Gastrocnemius medialis (tissue), 4 donors: ENCODE measurements around the gene RELL1. TPM values are rescaled to one million over a fixed set of nuclear protein-coding genes. Genes with fewer than 3 reads are reported as not detected.

Source experiments
- ATAC-seq, 2 donors: fragments of 150-250 bp; one replicate each; pipeline ENCODE4 v1.9.1; 2016
- DNase-seq, 2 donors: peaks; one replicate each; pipeline ENCODE4 v3.0.0-alpha.2; 2019
- H3K27ac ChIP-seq, 4 donors: fragments of 200-600 bp; sonication (generic); 1 replicate in 1 of 4; 2 replicates in 3 of 4; pipeline ENCODE4 v1.5.1; 2016 to 2018; ENCODE audit warnings: mild to moderate bottlenecking in 2 of 4, moderate library complexity in 1 of 4
- H3K27me3 ChIP-seq, 3 donors: fragments of 200-600 bp; sonication (generic) in 2 of 3; 1 replicate in 1 of 3; 2 replicates in 2 of 3; pipeline versions ENCODE4 v1.5.1 to v1.6.0; 2016 to 2019; ENCODE audit warnings: mild to moderate bottlenecking in 1 of 3, moderate library complexity in 1 of 3
- H3K36me3 ChIP-seq, 2 donors: fragments of 200-600 bp; sonication (generic) in 1 of 2; one replicate each; pipeline ENCODE4 v1.5.1; 2017 to 2018
- H3K4me1 ChIP-seq, 2 donors: fragments of 200-600 bp; sonication (generic) in 1 of 2; one replicate each; pipeline ENCODE4 v1.5.1; 2016 to 2017; ENCODE audit warnings: mild to moderate bottlenecking in 2 of 2
- H3K4me3 ChIP-seq, 4 donors: fragments of 200-600 bp; sonication (generic) in 3 of 4; 1 replicate in 1 of 4; 2 replicates in 3 of 4; pipeline ENCODE4 v1.5.1; 2016 to 2019; ENCODE audit warnings: mild to moderate bottlenecking in 2 of 4
- H3K9me3 ChIP-seq, 3 donors: fragments of 200-600 bp; sonication (generic) in 2 of 3; 1 replicate in 1 of 3; 2 replicates in 2 of 3; pipeline ENCODE4 v1.5.1; 2016 to 2019
- POLR2A ChIP-seq, 2 donors: fragments of 450-650 bp; IDR thresholded peaks; one replicate each; pipeline ENCODE4 v1.6.1; 2017; ENCODE audit warnings: antibody characterized with exemption in 2 of 2, mild to moderate bottlenecking in 2 of 2, moderate library complexity in 2 of 2
- in situ Hi-C, 4 donors: fragments of 200-750 bp; cut with MboI; loops; one replicate each; pipeline versions ENCODE4 v1.15.0 to v1.8.0; 2017; ENCODE audit warnings: low sequenced_read_pairs in 4 of 4
- intact Hi-C: fragments of 100-400 bp; cut with DNase I; formaldehyde crosslinking; loops from one replicate; pipeline ENCODE4 v1.15.1; 2023; ENCODE audit warnings: low total_unique reads
- total RNA-seq, 4 donors: library from RNA; depleted of rRNA; stranded (reverse); fragments of >200 nt; gene quantifications; one replicate each; pipeline versions ENCODE4 v1.1.0 to v1.2.3, GENCODE V29; 2016
- TF ChIP-seq, protein P1 (sequence below), 5 experiments: fragments of 450-650 bp in 3 of 5; fragments of 200-600 bp in 2 of 5; sonication (generic) in 2 of 5; IDR thresholded peaks in 4 of 5; conservative IDR thresholded peaks in 1 of 5; 1 replicate in 4 of 5; 2 replicates in 1 of 5; pipeline ENCODE4 v1.5.1; 2016 to 2019; ENCODE audit warnings: antibody characterized with exemption in 5 of 5, mild to moderate bottlenecking in 3 of 5, moderate library complexity in 3 of 5

The RELL1 gene
- total RNA-seq, 4 donors from 2014 or later, result 13.7 to 36.3 (median 27.8) TPM

- ATAC-seq, result peak; percentile 97 to 98
Measured at GRCh38 chr4:37715889-37716402, 29.8 kb upstream of the RELL1 start.

DNA sequence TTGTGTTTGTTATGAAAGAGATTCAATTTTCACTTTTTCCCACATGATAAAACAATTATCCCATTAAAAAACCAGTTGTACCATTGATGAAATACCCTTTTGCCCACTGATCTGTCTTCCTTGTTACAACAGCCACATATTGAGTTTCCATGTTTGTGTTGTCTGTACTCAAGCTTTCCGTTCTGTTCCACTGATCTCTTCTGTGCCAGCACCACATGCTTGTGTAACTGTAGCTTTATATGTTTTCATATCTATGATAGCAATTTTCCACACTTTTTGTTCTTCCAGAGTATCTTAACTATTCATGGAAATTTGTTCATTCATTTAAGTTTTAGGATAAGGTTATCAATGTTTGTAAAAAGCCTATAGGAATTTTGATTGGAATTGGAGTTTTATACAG, 24.3 kb upstream of the RELL1 start:
- in situ Hi-C loops, result no loop called here
- ATAC-seq, result no peak
- intact Hi-C loops, result no loop called here

More at GRCh38 chr4:37715889-37716402, 29.8 kb upstream of the RELL1 start:
- H3K27ac ChIP-seq, result peak overlapping the region; percentile 68 to 83 (median 80)
- no peaks in the 10 kb centered on the region for H3K36me3 ChIP-seq
- peaks cover 10 to 13% of the 10 kb centered on the region in 2 donors for H3K4me1 ChIP-seq
- H3K27me3 ChIP-seq, result no peaks in the 10 kb centered on the region
- no peak overlapping the region for H3K4me3 ChIP-seq
- DNase-seq, result peak; percentile 83 to 89
- TF ChIP-seq POLR2A (IDR thresholded peaks at IDR 0.05), result peak in 1 of 2 donors; percentile 29
- TF ChIP-seq, protein P1, sequence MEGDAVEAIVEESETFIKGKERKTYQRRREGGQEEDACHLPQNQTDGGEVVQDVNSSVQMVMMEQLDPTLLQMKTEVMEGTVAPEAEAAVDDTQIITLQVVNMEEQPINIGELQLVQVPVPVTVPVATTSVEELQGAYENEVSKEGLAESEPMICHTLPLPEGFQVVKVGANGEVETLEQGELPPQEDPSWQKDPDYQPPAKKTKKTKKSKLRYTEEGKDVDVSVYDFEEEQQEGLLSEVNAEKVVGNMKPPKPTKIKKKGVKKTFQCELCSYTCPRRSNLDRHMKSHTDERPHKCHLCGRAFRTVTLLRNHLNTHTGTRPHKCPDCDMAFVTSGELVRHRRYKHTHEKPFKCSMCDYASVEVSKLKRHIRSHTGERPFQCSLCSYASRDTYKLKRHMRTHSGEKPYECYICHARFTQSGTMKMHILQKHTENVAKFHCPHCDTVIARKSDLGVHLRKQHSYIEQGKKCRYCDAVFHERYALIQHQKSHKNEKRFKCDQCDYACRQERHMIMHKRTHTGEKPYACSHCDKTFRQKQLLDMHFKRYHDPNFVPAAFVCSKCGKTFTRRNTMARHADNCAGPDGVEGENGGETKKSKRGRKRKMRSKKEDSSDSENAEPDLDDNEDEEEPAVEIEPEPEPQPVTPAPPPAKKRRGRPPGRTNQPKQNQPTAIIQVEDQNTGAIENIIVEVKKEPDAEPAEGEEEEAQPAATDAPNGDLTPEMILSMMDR (IDR thresholded peaks at IDR 0.05 in 4 of 5, conservative IDR thresholded peaks at IDR 0.05 in 1 of 5), result no peak
- in situ Hi-C loops, result no loop called here
- no peaks in the 10 kb centered on the region for H3K9me3 ChIP-seq
- intact Hi-C loops, result loop anchor here (1.0 to 5.0 kb wide), 5 partner anchors 30 to 219 kb away; partner anchors contain the start of gene RELL1

GRCh38 chr4:37706032-37706431, 19.9 kb upstream of the RELL1 start:
- H3K9me3 ChIP-seq, result no peaks in the 10 kb centered on the region
- DNase-seq (no peak), ATAC-seq (no peak)
- H3K27ac ChIP-seq, result no peak overlapping the region
- H3K4me3 ChIP-seq, result no peak overlapping the region
- no peaks in the 10 kb centered on the region for H3K36me3 ChIP-seq
- H3K27me3 ChIP-seq, result no peaks in the 10 kb centered on the region
- in situ Hi-C loops, result no loop called here
- intact Hi-C loops, result no loop called here
- no peaks in the 10 kb centered on the region for H3K4me1 ChIP-seq
- no peak for TF ChIP-seq POLR2A (IDR thresholded peaks at IDR 0.05)
- TF ChIP-seq, protein P1 (IDR thresholded peaks at IDR 0.05 in 4 of 5, conservative IDR thresholded peaks at IDR 0.05 in 1 of 5), result no peak

More for the DNA sequence above, 24.3 kb upstream of the RELL1 start:
- H3K36me3 ChIP-seq, result no peaks in the 10 kb centered on the region
- peaks cover 2 to 3% of the 10 kb centered on the region in 2 donors for H3K4me1 ChIP-seq
- no peaks in the 10 kb centered on the region for H3K27me3 ChIP-seq
- H3K27ac ChIP-seq, result no peak overlapping the region
- no peaks in the 10 kb centered on the region for H3K9me3 ChIP-seq
- TF ChIP-seq, protein P1 (IDR thresholded peaks at IDR 0.05 in 4 of 5, conservative IDR thresholded peaks at IDR 0.05 in 1 of 5), result no peak
- no peak for TF ChIP-seq POLR2A (IDR thresholded peaks at IDR 0.05)
- no peak for DNase-seq
- no peak overlapping the region for H3K4me3 ChIP-seq

- no peaks in the 10 kb centered on the region for H3K27me3 ChIP-seq
- H3K27ac ChIP-seq, result no peak overlapping the region
- intact Hi-C loops (no loop called here), in situ Hi-C loops (no loop called here)
- DNase-seq (no peak), ATAC-seq (no peak)
- TF ChIP-seq, protein P1 (IDR thresholded peaks at IDR 0.05 in 4 of 5, conservative IDR thresholded peaks at IDR 0.05 in 1 of 5), result no peak
- TF ChIP-seq POLR2A (IDR thresholded peaks at IDR 0.05), result no peak
- no peak overlapping the region for H3K4me3 ChIP-seq
- H3K36me3 ChIP-seq, result no peaks in the 10 kb centered on the region
- no peaks in the 10 kb centered on the region for H3K9me3 ChIP-seq
- H3K4me1 ChIP-seq, result no peaks in the 10 kb centered on the region
Measured at GRCh38 chr4:37705571-37705970, 19.4 kb upstream of the RELL1 start.
